Gastrocnemius medialis (tissue), 4 donors: ENCODE results near the gene DMWD. TPM values are rescaled to one million over a fixed set of nuclear protein-coding genes. Genes with fewer than 3 reads are reported as not detected.

Experiments used
- ATAC-seq, 2 donors: fragments of 150-250 bp; one replicate each; pipeline ENCODE4 v1.9.1; 2016
- DNase-seq, 2 donors: peaks; one replicate each; pipeline ENCODE4 v3.0.0-alpha.2; 2019
- H3K27ac ChIP-seq, 4 donors: fragments of 200-600 bp; sonication (generic); 1 replicate in 1 of 4; 2 replicates in 3 of 4; pipeline ENCODE4 v1.5.1; 2016 to 2018; ENCODE audit warnings: mild to moderate bottlenecking in 2 of 4, moderate library complexity in 1 of 4
- H3K27me3 ChIP-seq, 3 donors: fragments of 200-600 bp; sonication (generic) in 2 of 3; 1 replicate in 1 of 3; 2 replicates in 2 of 3; pipeline versions ENCODE4 v1.5.1 to v1.6.0; 2016 to 2019; ENCODE audit warnings: mild to moderate bottlenecking in 1 of 3, moderate library complexity in 1 of 3
- H3K36me3 ChIP-seq, 2 donors: fragments of 200-600 bp; sonication (generic) in 1 of 2; one replicate each; pipeline ENCODE4 v1.5.1; 2017 to 2018
- H3K4me1 ChIP-seq, 2 donors: fragments of 200-600 bp; sonication (generic) in 1 of 2; one replicate each; pipeline ENCODE4 v1.5.1; 2016 to 2017; ENCODE audit warnings: mild to moderate bottlenecking in 2 of 2
- H3K4me3 ChIP-seq, 4 donors: fragments of 200-600 bp; sonication (generic) in 3 of 4; 1 replicate in 1 of 4; 2 replicates in 3 of 4; pipeline ENCODE4 v1.5.1; 2016 to 2019; ENCODE audit warnings: mild to moderate bottlenecking in 2 of 4
- H3K9me3 ChIP-seq, 3 donors: fragments of 200-600 bp; sonication (generic) in 2 of 3; 1 replicate in 1 of 3; 2 replicates in 2 of 3; pipeline ENCODE4 v1.5.1; 2016 to 2019
- CTCF ChIP-seq, 5 experiments: fragments of 450-650 bp in 3 of 5; fragments of 200-600 bp in 2 of 5; sonication (generic) in 2 of 5; IDR thresholded peaks in 4 of 5; conservative IDR thresholded peaks in 1 of 5; 1 replicate in 4 of 5; 2 replicates in 1 of 5; pipeline ENCODE4 v1.5.1; 2016 to 2019; ENCODE audit warnings: antibody characterized with exemption in 5 of 5, mild to moderate bottlenecking in 3 of 5, moderate library complexity in 3 of 5
- POLR2A ChIP-seq, 2 donors: fragments of 450-650 bp; IDR thresholded peaks; one replicate each; pipeline ENCODE4 v1.6.1; 2017; ENCODE audit warnings: antibody characterized with exemption in 2 of 2, mild to moderate bottlenecking in 2 of 2, moderate library complexity in 2 of 2
- in situ Hi-C, 4 donors: fragments of 200-750 bp; cut with MboI; loops; one replicate each; pipeline versions ENCODE4 v1.15.0 to v1.8.0; 2017; ENCODE audit warnings: low sequenced_read_pairs in 4 of 4
- intact Hi-C: fragments of 100-400 bp; cut with DNase I; formaldehyde crosslinking; loops from one replicate; pipeline ENCODE4 v1.15.1; 2023; ENCODE audit warnings: low total_unique reads
- total RNA-seq, 4 donors: library from RNA; depleted of rRNA; stranded (reverse); fragments of >200 nt; gene quantifications; one replicate each; pipeline versions ENCODE4 v1.1.0 to v1.2.3, GENCODE V29; 2016

Gene DMWD
- total RNA-seq, 4 donors from 2014 or later: 38.6 to 111 (median 56.4) TPM

- Histone ChIP-seq H3K9me3 (no peaks in the 10 kb centered on the region), H3K36me3 (peaks cover 0 to 17% of the 10 kb centered on the region in 2 donors), H3K4me1 (peaks cover 48 to 70% of the 10 kb centered on the region in 2 donors), H3K27ac (no peak overlapping the region), H3K27me3 (no peaks in the 10 kb centered on the region), H3K4me3 (no peak overlapping the region)
- intact Hi-C loops: loop anchor here (10.0 kb wide), 1 partner anchor 462 kb away; the partner anchor contains the start of gene CKM
- ATAC-seq: no peak
- DNase-seq: no peak
- TF ChIP-seq POLR2A (IDR thresholded peaks at IDR 0.05): no peak
- TF ChIP-seq CTCF (IDR thresholded peaks at IDR 0.05 in 4 of 5, conservative IDR thresholded peaks at IDR 0.05 in 1 of 5): no peak
- in situ Hi-C loops: no loop called here
Measured at GRCh38 chr19:45786533-45786894, 6.1 kb downstream of the DMWD start.

- H3K4me3 ChIP-seq: no peak overlapping the region
- H3K9me3 ChIP-seq: no peaks in the 10 kb centered on the region
- H3K4me1 ChIP-seq: peaks cover 48 to 71% of the 10 kb centered on the region in 2 donors
- no peaks in the 10 kb centered on the region for H3K27me3 ChIP-seq
- peak overlapping the region in 3 of 4 donors; percentile 96 to 100 (median 100) for H3K27ac ChIP-seq
- no peak for DNase-seq
- TF ChIP-seq CTCF (IDR thresholded peaks at IDR 0.05 in 4 of 5, conservative IDR thresholded peaks at IDR 0.05 in 1 of 5): no peak
- TF ChIP-seq POLR2A (IDR thresholded peaks at IDR 0.05): no peak
- intact Hi-C loops: loop anchor here (10.0 kb wide), 1 partner anchor 461 kb away; the partner anchor contains the start of gene CKM
- in situ Hi-C loops: no loop called here
- no peak for ATAC-seq
- peaks cover 0 to 17% of the 10 kb centered on the region in 2 donors for H3K36me3 ChIP-seq
Measured at GRCh38 chr19:45785781-45786532, 6.7 kb downstream of the DMWD start.

- no peak for ATAC-seq
- TF ChIP-seq POLR2A (IDR thresholded peaks at IDR 0.05): no peak
- H3K27ac ChIP-seq: peak overlapping the region; percentile 50 to 100 (median 98)
- no peak for DNase-seq
- in situ Hi-C loops: no loop called here
- H3K4me1 ChIP-seq: peaks cover 57 to 80% of the 10 kb centered on the region in 2 donors
- intact Hi-C loops: loop anchor here (10.0 kb wide), 1 partner anchor 460 kb away; the partner anchor contains the start of gene CKM
- H3K36me3 ChIP-seq: peaks cover 0 to 8% of the 10 kb centered on the region in 2 donors
- H3K9me3 ChIP-seq: no peaks in the 10 kb centered on the region
- H3K27me3 ChIP-seq: no peaks in the 10 kb centered on the region
- H3K4me3 ChIP-seq: no peak overlapping the region
Measured at GRCh38 chr19:45785097-45785496, 7.5 kb downstream of the DMWD start.

- peaks cover 53 to 85% of the 10 kb centered on the region in 2 donors for H3K4me1 ChIP-seq
- no peaks in the 10 kb centered on the region for H3K27me3 ChIP-seq
- in situ Hi-C loops: no loop called here
- TF ChIP-seq CTCF (IDR thresholded peaks at IDR 0.05 in 4 of 5, conservative IDR thresholded peaks at IDR 0.05 in 1 of 5) (no peak), POLR2A (IDR thresholded peaks at IDR 0.05) (no peak)
- DNase-seq: no peak
- H3K9me3 ChIP-seq: no peaks in the 10 kb centered on the region
- H3K36me3 ChIP-seq: peaks cover 0 to 2% of the 10 kb centered on the region in 2 donors
- no peak overlapping the region for H3K4me3 ChIP-seq
- peak overlapping the region; percentile 96 to 100 (median 99) for H3K27ac ChIP-seq
- ATAC-seq: no peak
- intact Hi-C loops: loop anchor here (10.0 kb wide), 1 partner anchor 459 kb away; the partner anchor contains the start of gene CKM
Measured at GRCh38 chr19:45784096-45784495, 8.5 kb downstream of the DMWD start.
